ENCODE results near the gene USP48.

Gene USP48

GRCh38 chr1:21820597-21821232 lies 37.8 kb upstream of the USP48 start:
- Histone ChIP-seq H3K36me3 (ENCODE audit: control insufficient read depth in 2 of 2, insufficient read depth in 1 of 2, low read length in 2 of 2) (peaks cover 0 to 4% of the 10 kb centered on the region in 2 experiments; a peak in 1 of 3 replicates), H3K9me3 (ENCODE audit: control insufficient read depth, insufficient read depth, low read depth, low read length) (no peaks in the 10 kb centered on the region), H3K4me3 (ENCODE audit: low read depth, low read length) (no peak overlapping the region), H3K27ac (ENCODE audit: extremely low read depth, low read depth, low read length) (no peak overlapping the region), H3K4me1 (ENCODE audit: control insufficient read depth, insufficient read depth, low read length) (no peaks in the 10 kb centered on the region)
- no peak for TF ChIP-seq ZNF174 (tag by site-specific recombination; IDR thresholded peaks at IDR 0.05)
- TF ChIP-seq ZNF37A (tag by site-specific recombination; IDR thresholded peaks at IDR 0.05), result no peak
- TF ChIP-seq ZNF169 (tag by site-specific recombination; IDR thresholded peaks at IDR 0.05), result no peak
- no peak for TF ChIP-seq ZNF704 (tag by site-specific recombination; IDR thresholded peaks at IDR 0.05)
- peak; percentile 88 for TF ChIP-seq ZNF121 (tag by site-specific recombination; IDR thresholded peaks at IDR 0.05)
- ChIA-PET CTCF (no interaction called here), POLR2A (no interaction called here)

GRCh38 chr1:21818656-21819055 lies 35.7 kb upstream of the USP48 start:
- TF ChIP-seq ZNF362 (tag by site-specific recombination; IDR thresholded peaks at IDR 0.05), result no peak
- no peak for TF ChIP-seq ZNF112 (tag by site-specific recombination; IDR thresholded peaks at IDR 0.05)
- no peak for TF ChIP-seq ZBTB11 (tag by site-specific recombination; conservative IDR thresholded peaks at IDR 0.05; ENCODE audit: low read depth)
- TF ChIP-seq PRDM10 (tag by site-specific recombination; IDR thresholded peaks at IDR 0.05), result no peak
- TF ChIP-seq ZNF354C (tag by site-specific recombination; IDR thresholded peaks at IDR 0.05; ENCODE audit: borderline replicate concordance, low read depth), result no peak
- TF ChIP-seq ZNF146 (tag by site-specific recombination; IDR thresholded peaks at IDR 0.05), result no peak
- TF ChIP-seq REPIN1 (tag by site-specific recombination; IDR thresholded peaks at IDR 0.05; ENCODE audit: low read depth), result no peak
- TF ChIP-seq ZNF311 (tag by site-specific recombination; IDR thresholded peaks at IDR 0.05; ENCODE audit: borderline replicate concordance), result no peak
- TF ChIP-seq YY2 (tag by site-specific recombination; IDR thresholded peaks at IDR 0.05), result no peak
- TF ChIP-seq ZBTB8A (tag by site-specific recombination; IDR thresholded peaks at IDR 0.05), result no peak
- no peak for TF ChIP-seq SCRT1 (tag by site-specific recombination; IDR thresholded peaks at IDR 0.05; ENCODE audit: borderline replicate concordance)
- TF ChIP-seq ZNF211 (tag by site-specific recombination; IDR thresholded peaks at IDR 0.05; ENCODE audit: low read depth), result no peak
- TF ChIP-seq ZNF610 (tag by site-specific recombination; IDR thresholded peaks at IDR 0.05; ENCODE audit: borderline replicate concordance), result no peak
- no peak for TF ChIP-seq ATF2 (tag by site-specific recombination; IDR thresholded peaks at IDR 0.05; ENCODE audit: low read depth)
- no peak for TF ChIP-seq WT1 (tag by site-specific recombination; IDR thresholded peaks at IDR 0.05)
- no peak for TF ChIP-seq ZSCAN18 (tag by site-specific recombination; IDR thresholded peaks at IDR 0.05)
- H3K4me1 ChIP-seq (ENCODE audit: control insufficient read depth, insufficient read depth, low read length), result no peaks in the 10 kb centered on the region
- H3K9me3 ChIP-seq (ENCODE audit: control insufficient read depth, insufficient read depth, low read depth, low read length), result no peaks in the 10 kb centered on the region
- no peak overlapping the region for H3K4me3 ChIP-seq (ENCODE audit: low read depth, low read length)
- ChIA-PET CTCF (no interaction called here), POLR2A (no interaction called here)
- no peak overlapping the region for H3K27ac ChIP-seq (ENCODE audit: extremely low read depth, low read depth, low read length)
- H3K36me3 ChIP-seq (ENCODE audit: control insufficient read depth in 2 of 2, insufficient read depth in 1 of 2, low read length in 2 of 2), result no peaks in the 10 kb centered on the region
